Thyroid gland (tissue), 4 donors: ENCODE measurements around the gene ANO9. TPM values are rescaled to one million over a fixed set of nuclear protein-coding genes. Genes with fewer than 3 reads are reported as not detected.
A peak's percentile ranks its signal among the peaks of the same experiment; 100 is the strongest.

Experiments used
- DNase-seq, 2 donors: peaks; one replicate each; pipeline ENCODE4 v3.0.0-alpha.2; 2019
- H3K27ac ChIP-seq, 3 donors: fragments of 200-600 bp; sonication (generic); 1 replicate in 2 of 3; 2 replicates in 1 of 3; pipeline ENCODE4 v1.5.1; 2016 to 2019; ENCODE audit warnings: mild to moderate bottlenecking in 1 of 3, moderate library complexity in 1 of 3
- H3K27me3 ChIP-seq: fragments of 200-600 bp; sonication (generic); one replicate; pipeline ENCODE4 v1.5.1; 2019
- H3K36me3 ChIP-seq, 2 donors: fragments of 200-600 bp; sonication (generic); one replicate each; pipeline ENCODE4 v1.5.1; 2016 to 2019
- H3K4me1 ChIP-seq, 2 donors: fragments of 200-600 bp; sonication (generic); one replicate each; pipeline ENCODE4 v1.5.1; 2017 to 2019
- H3K4me3 ChIP-seq, 3 donors: fragments of 200-600 bp; sonication (generic); replicated peaks in 1 of 3; 1 replicate in 2 of 3; 2 replicates in 1 of 3; pipeline ENCODE4 v1.5.1; 2016; ENCODE audit warnings: mild to moderate bottlenecking in 1 of 3
- H3K9me3 ChIP-seq: fragments of 200-600 bp; sonication (generic); one replicate; pipeline ENCODE4 v1.5.1; 2017
- CTCF ChIP-seq, 6 experiments: fragments of 200-600 bp in 3 of 6; fragments of 450-650 bp in 3 of 6; sonication (generic) in 3 of 6; IDR thresholded peaks; one replicate each; pipeline ENCODE4 v1.5.1; 2016 to 2019; ENCODE audit warnings: antibody characterized with exemption in 6 of 6, mild to moderate bottlenecking in 2 of 6, inconsistent platforms in 1 of 6, moderate library complexity in 1 of 6
- POLR2A ChIP-seq, 2 donors: fragments of 450-650 bp; IDR thresholded peaks; one replicate each; pipeline ENCODE4 v1.6.1; 2017; ENCODE audit warnings: antibody characterized with exemption in 2 of 2, mild to moderate bottlenecking in 2 of 2, moderate library complexity in 1 of 2
- WGBS, 2 donors: methylation state at CpG; one replicate each; pipeline ENCODE4 v1.1.5; 2017; 5-methylcytosine and 5-hydroxymethylcytosine counted together
- intact Hi-C: fragments of 100-400 bp; cut with DNase I; formaldehyde crosslinking; loops from one replicate; pipeline ENCODE4 v1.15.1; 2023
- total RNA-seq, 4 donors: library from RNA; depleted of rRNA; stranded (reverse); fragments of >200 nt; gene quantifications; one replicate each; pipeline ENCODE4 v1.2.3, GENCODE V29; 2016

ANO9 gene
- total RNA-seq, 4 donors from 2014 or later, result 3.7 to 6.4 (median 4.7) TPM

GRCh38 chr11:398826-399225 lies 43.0 kb downstream of the ANO9 start:
- H3K9me3 ChIP-seq, result no peaks in the 10 kb centered on the region
- intact Hi-C loops, result no loop called here
- TF ChIP-seq POLR2A (IDR thresholded peaks at IDR 0.05) (no peak), CTCF (IDR thresholded peaks at IDR 0.05) (no peak)
- H3K27ac ChIP-seq, result no peak overlapping the region
- no peaks in the 10 kb centered on the region for H3K27me3 ChIP-seq
- WGBS, 2 donors, result 96% methylated on average over 20 of the region's 20 CpGs
- H3K36me3 ChIP-seq, result peaks cover 0 to 6% of the 10 kb centered on the region in 2 donors
- DNase-seq, result no peak
- no peak overlapping the region for H3K4me3 ChIP-seq
- peaks cover 7 to 10% of the 10 kb centered on the region in 2 donors for H3K4me1 ChIP-seq

GRCh38 chr11:396948-397548 lies 44.8 kb downstream of the ANO9 start:
- no peak for DNase-seq
- Histone ChIP-seq H3K4me1 (peaks cover 14 to 17% of the 10 kb centered on the region in 2 donors), H3K4me3 (no peak overlapping the region), H3K27me3 (no peaks in the 10 kb centered on the region), H3K36me3 (no peaks in the 10 kb centered on the region), H3K9me3 (no peaks in the 10 kb centered on the region), H3K27ac (no peak overlapping the region)
- TF ChIP-seq POLR2A (IDR thresholded peaks at IDR 0.05), result no peak
- peak in 1 of 6 experiments; percentile 31 for TF ChIP-seq CTCF (IDR thresholded peaks at IDR 0.05)
- WGBS, 2 donors, result 65 to 67% methylated on average over 6 of the region's 43 CpGs
- intact Hi-C loops, result no loop called here

- Histone ChIP-seq H3K36me3 (no peaks in the 10 kb centered on the region), H3K27me3 (no peaks in the 10 kb centered on the region), H3K27ac (no peak overlapping the region), H3K9me3 (no peaks in the 10 kb centered on the region), H3K4me1 (peaks cover 16 to 19% of the 10 kb centered on the region in 2 donors), H3K4me3 (no peak overlapping the region)
- intact Hi-C loops, result no loop called here
- TF ChIP-seq CTCF (IDR thresholded peaks at IDR 0.05) (no peak), POLR2A (IDR thresholded peaks at IDR 0.05) (no peak)
- no peak for DNase-seq
- 45 to 89% methylated on average over 10 to 14 of the region's 23 CpGs for WGBS, 2 donors
Measured at GRCh38 chr11:396511-396947, 45.3 kb downstream of the ANO9 start.

- WGBS, 2 donors, result 84 to 89% methylated on average over 11 of the region's 11 CpGs
- peaks cover 22 to 26% of the 10 kb centered on the region in 2 donors for H3K4me1 ChIP-seq
- H3K36me3 ChIP-seq, result no peaks in the 10 kb centered on the region
- no peak overlapping the region for H3K4me3 ChIP-seq
- no peak for TF ChIP-seq CTCF (IDR thresholded peaks at IDR 0.05)
- no peak for TF ChIP-seq POLR2A (IDR thresholded peaks at IDR 0.05)
- no peaks in the 10 kb centered on the region for H3K9me3 ChIP-seq
- DNase-seq, result no peak
- intact Hi-C loops, result no loop called here
- H3K27ac ChIP-seq, result no peak overlapping the region
- H3K27me3 ChIP-seq, result no peaks in the 10 kb centered on the region
Measured at GRCh38 chr11:395866-396265, 45.9 kb downstream of the ANO9 start.

- Histone ChIP-seq H3K4me1 (peaks cover 26 to 29% of the 10 kb centered on the region in 2 donors), H3K4me3 (peak overlapping the region in 2 of 3 donors; percentile 14 to 52), H3K9me3 (no peaks in the 10 kb centered on the region), H3K27me3 (no peaks in the 10 kb centered on the region), H3K27ac (peak overlapping the region in 1 of 3 donors; percentile 12), H3K36me3 (no peaks in the 10 kb centered on the region)
- no peak for DNase-seq
- no peak for TF ChIP-seq POLR2A (IDR thresholded peaks at IDR 0.05)
- TF ChIP-seq CTCF (IDR thresholded peaks at IDR 0.05), result no peak
- intact Hi-C loops, result no loop called here
- WGBS, 2 donors, result 62 to 68% methylated on average over 19 to 25 of the region's 25 CpGs
Measured at GRCh38 chr11:394858-395655, 46.8 kb downstream of the ANO9 start.
